ENCODE data around the gene CACNA1B.

Gene CACNA1B

GRCh38 chr9:137907776-137908175 is 30.2 kb downstream of the CACNA1B start:
- Histone ChIP-seq H3K79me1 (replicated peaks; ENCODE audit: low read length, poor library complexity, severe bottlenecking) (no peaks in the 10 kb centered on the region), H3K9ac (ENCODE audit: low read length) (no peak overlapping the region), H3K4me3 (ENCODE audit: insufficient read depth in 1 of 2, low read depth in 1 of 2, low read length in 2 of 2) (no peak overlapping the region), H2AFZ (ENCODE audit: low read depth, low read length) (no peak overlapping the region), H2BK12ac (ENCODE audit: low read length in 2 of 2) (no peak overlapping the region), H2BK15ac (ENCODE audit: low read depth, poor library complexity, severe bottlenecking) (no peak overlapping the region), H3K4me2 (ENCODE audit: low read length, poor library complexity, severe bottlenecking) (no peak overlapping the region), H3K18ac (ENCODE audit: low read depth in 1 of 2, low read length in 2 of 2) (no peak overlapping the region), H3K23ac (ENCODE audit: low read length in 2 of 2) (no peak overlapping the region), H3K36me3 (ENCODE audit: control insufficient read depth in 1 of 2, insufficient read depth in 2 of 2, low read depth in 1 of 2, low read length in 2 of 2) (no peaks in the 10 kb centered on the region), H3K27me3 (ENCODE audit: control insufficient read depth in 1 of 2, insufficient read depth in 1 of 2, low read length in 2 of 2) (peaks cover 0 to 2% of the 10 kb centered on the region in 2 experiments), H2BK5ac (ENCODE audit: low read depth, low read length, poor library complexity, severe bottlenecking) (no peak overlapping the region), H2BK120ac (ENCODE audit: low read depth, low read length) (no peak overlapping the region), H3K4ac (ENCODE audit: low read depth in 1 of 2, low read length in 2 of 2) (no peak overlapping the region), H3K9me3 (ENCODE audit: control insufficient read depth, low read length) (no peaks in the 10 kb centered on the region), H2AK5ac (ENCODE audit: low read length, severe bottlenecking) (no peak overlapping the region), H4K91ac (ENCODE audit: low read length) (no peak overlapping the region), H3K27ac (ENCODE audit: low read length, poor library complexity, severe bottlenecking) (no peak overlapping the region), H4K8ac (ENCODE audit: low read length) (no peak overlapping the region), H3K4me1 (ENCODE audit: control insufficient read depth, insufficient read depth, low read depth, low read length) (no peaks in the 10 kb centered on the region), H3K14ac (ENCODE audit: low read length in 2 of 2) (no peak overlapping the region)
- 89% methylated on average over 10 of the region's 10 CpGs for WGBS
- no peak for DNase-seq

- Histone ChIP-seq H2AFZ (ENCODE audit: low read depth, low read length) (no peak overlapping the region), H2BK15ac (ENCODE audit: low read depth, poor library complexity, severe bottlenecking) (no peak overlapping the region)
- WGBS, result 52% methylated on average over 2 of the region's 3 CpGs
Observed at GRCh38 chr9:137912671-137913070, 35.1 kb downstream of the CACNA1B start.

GRCh38 chr9:137913132-137913531 is 35.5 kb downstream of the CACNA1B start:
- Histone ChIP-seq H2BK15ac (ENCODE audit: low read depth, poor library complexity, severe bottlenecking) (no peak overlapping the region), H3K4me2 (ENCODE audit: low read length, poor library complexity, severe bottlenecking) (no peak overlapping the region), H3K36me3 (ENCODE audit: control insufficient read depth in 1 of 2, insufficient read depth in 2 of 2, low read depth in 1 of 2, low read length in 2 of 2) (no peaks in the 10 kb centered on the region), H3K27me3 (ENCODE audit: control insufficient read depth in 1 of 2, insufficient read depth in 1 of 2, low read length in 2 of 2) (peaks cover 0 to 2% of the 10 kb centered on the region in 2 experiments), H2BK12ac (ENCODE audit: low read length in 2 of 2) (no peak overlapping the region), H3K18ac (ENCODE audit: low read depth in 1 of 2, low read length in 2 of 2) (no peak overlapping the region), H4K8ac (ENCODE audit: low read length) (no peak overlapping the region), H2AFZ (ENCODE audit: low read depth, low read length) (no peak overlapping the region), H2AK5ac (ENCODE audit: low read length, severe bottlenecking) (no peak overlapping the region), H3K9ac (ENCODE audit: low read length) (no peak overlapping the region), H3K14ac (ENCODE audit: low read length in 2 of 2) (no peak overlapping the region), H2BK120ac (ENCODE audit: low read depth, low read length) (no peak overlapping the region), H3K79me1 (replicated peaks; ENCODE audit: low read length, poor library complexity, severe bottlenecking) (no peaks in the 10 kb centered on the region), H3K4ac (ENCODE audit: low read depth in 1 of 2, low read length in 2 of 2) (no peak overlapping the region), H4K91ac (ENCODE audit: low read length) (no peak overlapping the region), H3K23ac (ENCODE audit: low read length in 2 of 2) (no peak overlapping the region), H2BK5ac (ENCODE audit: low read depth, low read length, poor library complexity, severe bottlenecking) (no peak overlapping the region), H3K4me1 (ENCODE audit: control insufficient read depth, insufficient read depth, low read depth, low read length) (no peaks in the 10 kb centered on the region), H3K27ac (ENCODE audit: low read length, poor library complexity, severe bottlenecking) (no peak overlapping the region), H3K4me3 (ENCODE audit: insufficient read depth in 1 of 2, low read depth in 1 of 2, low read length in 2 of 2) (no peak overlapping the region), H3K9me3 (ENCODE audit: control insufficient read depth, low read length) (no peaks in the 10 kb centered on the region)
- WGBS, result 86% methylated on average over 7 of the region's 7 CpGs
- no peak for DNase-seq

More at GRCh38 chr9:137912671-137913070, 35.1 kb downstream of the CACNA1B start:
- Histone ChIP-seq H3K4ac (ENCODE audit: low read depth in 1 of 2, low read length in 2 of 2) (no peak overlapping the region), H3K4me1 (ENCODE audit: control insufficient read depth, insufficient read depth, low read depth, low read length) (no peaks in the 10 kb centered on the region), H3K9ac (ENCODE audit: low read length) (no peak overlapping the region), H2BK5ac (ENCODE audit: low read depth, low read length, poor library complexity, severe bottlenecking) (no peak overlapping the region), H2AK5ac (ENCODE audit: low read length, severe bottlenecking) (no peak overlapping the region), H4K91ac (ENCODE audit: low read length) (no peak overlapping the region), H3K18ac (ENCODE audit: low read depth in 1 of 2, low read length in 2 of 2) (no peak overlapping the region), H3K14ac (ENCODE audit: low read length in 2 of 2) (no peak overlapping the region), H2BK120ac (ENCODE audit: low read depth, low read length) (no peak overlapping the region), H3K4me2 (ENCODE audit: low read length, poor library complexity, severe bottlenecking) (no peak overlapping the region), H4K8ac (ENCODE audit: low read length) (no peak overlapping the region), H2BK12ac (ENCODE audit: low read length in 2 of 2) (no peak overlapping the region), H3K23ac (ENCODE audit: low read length in 2 of 2) (no peak overlapping the region), H3K79me1 (replicated peaks; ENCODE audit: low read length, poor library complexity, severe bottlenecking) (no peaks in the 10 kb centered on the region), H3K27me3 (ENCODE audit: control insufficient read depth in 1 of 2, insufficient read depth in 1 of 2, low read length in 2 of 2) (peaks cover 0 to 2% of the 10 kb centered on the region in 2 experiments), H3K4me3 (ENCODE audit: insufficient read depth in 1 of 2, low read depth in 1 of 2, low read length in 2 of 2) (no peak overlapping the region), H3K27ac (ENCODE audit: low read length, poor library complexity, severe bottlenecking) (no peak overlapping the region), H3K36me3 (ENCODE audit: control insufficient read depth in 1 of 2, insufficient read depth in 2 of 2, low read depth in 1 of 2, low read length in 2 of 2) (no peaks in the 10 kb centered on the region), H3K9me3 (ENCODE audit: control insufficient read depth, low read length) (no peaks in the 10 kb centered on the region)
- DNase-seq, result no peak

DNA sequence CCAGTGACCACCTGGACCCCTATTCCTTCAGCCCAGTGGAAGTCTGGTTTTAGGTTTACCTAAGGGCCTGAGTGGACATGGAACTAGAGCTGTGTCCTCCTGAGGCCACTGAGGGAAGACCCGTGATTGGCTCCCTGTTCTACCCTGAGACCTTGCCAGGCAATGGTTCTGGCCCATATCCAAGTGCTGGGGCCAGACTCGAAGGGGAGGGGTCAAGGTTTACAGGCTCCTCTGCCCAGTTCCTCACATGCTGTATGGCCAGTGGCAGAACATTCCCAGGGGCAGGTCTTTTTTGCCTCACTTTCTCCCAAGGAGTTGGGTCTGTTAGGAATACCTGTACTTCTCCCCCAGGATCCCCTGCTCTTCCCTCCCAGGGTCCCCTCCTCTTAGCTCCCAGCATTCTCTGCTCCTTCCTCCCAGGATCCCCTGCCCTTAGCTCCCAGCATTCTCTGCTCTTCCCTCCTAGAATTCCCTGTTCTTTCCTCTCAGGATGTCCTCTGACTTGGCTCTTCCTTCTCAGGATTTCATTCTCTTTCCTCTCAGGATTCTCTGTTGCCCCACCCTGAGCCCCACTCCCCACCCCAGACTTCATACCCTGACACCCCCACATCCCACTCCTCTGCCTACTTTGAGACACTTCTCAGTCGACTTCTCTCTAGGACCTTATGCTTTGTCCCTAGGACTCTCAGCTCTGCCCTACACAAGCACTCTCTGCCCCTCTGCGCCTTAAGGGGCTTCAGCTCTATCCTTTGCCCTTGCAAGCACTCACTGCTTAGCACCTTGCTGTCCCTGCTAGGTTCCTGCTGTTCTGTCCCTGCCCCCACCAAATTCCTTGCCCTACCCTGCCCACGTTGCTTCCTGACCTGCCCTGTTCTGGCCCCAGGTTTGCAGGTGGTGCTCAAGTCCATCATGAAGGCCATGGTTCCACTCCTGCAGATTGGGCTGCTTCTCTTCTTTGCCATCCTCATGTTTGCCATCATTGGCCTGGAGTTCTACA is 36.5 kb downstream of the CACNA1B start:
- H2BK5ac ChIP-seq (ENCODE audit: low read depth, low read length, poor library complexity, severe bottlenecking), result no peak overlapping the region
- no peak overlapping the region for H3K14ac ChIP-seq (ENCODE audit: low read length in 2 of 2)
- H3K79me1 ChIP-seq (replicated peaks; ENCODE audit: low read length, poor library complexity, severe bottlenecking), result no peaks in the 10 kb centered on the region
- no peak overlapping the region for H4K8ac ChIP-seq (ENCODE audit: low read length)
- no peak overlapping the region for H2BK15ac ChIP-seq (ENCODE audit: low read depth, poor library complexity, severe bottlenecking)
- no peak overlapping the region for H3K4ac ChIP-seq (ENCODE audit: low read depth in 1 of 2, low read length in 2 of 2)
- H2BK12ac ChIP-seq (ENCODE audit: low read length in 2 of 2), result no peak overlapping the region
- H3K27ac ChIP-seq (ENCODE audit: low read length, poor library complexity, severe bottlenecking), result no peak overlapping the region
- H2BK120ac ChIP-seq (ENCODE audit: low read depth, low read length), result no peak overlapping the region
- H3K4me2 ChIP-seq (ENCODE audit: low read length, poor library complexity, severe bottlenecking), result no peak overlapping the region
- H3K18ac ChIP-seq (ENCODE audit: low read depth in 1 of 2, low read length in 2 of 2), result no peak overlapping the region
- no peaks in the 10 kb centered on the region for H3K4me1 ChIP-seq (ENCODE audit: control insufficient read depth, insufficient read depth, low read depth, low read length)
- no peak overlapping the region for H3K9ac ChIP-seq (ENCODE audit: low read length)
- H3K4me3 ChIP-seq (ENCODE audit: insufficient read depth in 1 of 2, low read depth in 1 of 2, low read length in 2 of 2), result no peak overlapping the region
- H3K9me3 ChIP-seq (ENCODE audit: control insufficient read depth, low read length), result no peaks in the 10 kb centered on the region
- H4K91ac ChIP-seq (ENCODE audit: low read length), result no peak overlapping the region
- no peak overlapping the region for H3K23ac ChIP-seq (ENCODE audit: low read length in 2 of 2)
- no peaks in the 10 kb centered on the region for H3K36me3 ChIP-seq (ENCODE audit: control insufficient read depth in 1 of 2, insufficient read depth in 2 of 2, low read depth in 1 of 2, low read length in 2 of 2)
- peaks cover 0 to 2% of the 10 kb centered on the region in 2 experiments for H3K27me3 ChIP-seq (ENCODE audit: control insufficient read depth in 1 of 2, insufficient read depth in 1 of 2, low read length in 2 of 2)
- 45% methylated on average over 5 of the region's 5 CpGs for WGBS
- no peak overlapping the region for H2AK5ac ChIP-seq (ENCODE audit: low read length, severe bottlenecking)
- DNase-seq, result no peak
- H2AFZ ChIP-seq (ENCODE audit: low read depth, low read length), result no peak overlapping the region
